Spleen (tissue), 11 donors: ENCODE measurements around the gene EFNA5. TPM values are rescaled to one million over a fixed set of nuclear protein-coding genes. Genes with fewer than 3 reads are reported as not detected.

ENCODE experiments used
- DNase-seq: peaks from one replicate; pipeline ENCODE4 v3.0.0-alpha.2; 2020
- H3K27ac ChIP-seq, 8 donors: fragments of 200-600 bp; sonication (generic) in 7 of 8; 1 replicate in 4 of 8; 2 replicates in 4 of 8; pipeline versions ENCODE4 v1.5.0 to v1.8.0; 2016 to 2021; ENCODE audit warnings: inconsistent platforms in 4 of 8, mild to moderate bottlenecking in 4 of 8, moderate library complexity in 1 of 8
- H3K27me3 ChIP-seq, 7 donors: fragments of 200-600 bp; sonication (generic) in 6 of 7; replicated peaks in 1 of 7; 1 replicate in 4 of 7; 2 replicates in 3 of 7; pipeline versions ENCODE4 v1.5.0 to v1.8.0; 2016 to 2021; ENCODE audit warnings: inconsistent platforms in 3 of 7, mild to moderate bottlenecking in 1 of 7
- H3K36me3 ChIP-seq, 6 donors: fragments of 200-600 bp; sonication (generic) in 5 of 6; 1 replicate in 4 of 6; 2 replicates in 2 of 6; pipeline versions ENCODE4 v1.5.0 to v1.8.0; 2016 to 2021; ENCODE audit warnings: inconsistent platforms in 2 of 6
- H3K4me1 ChIP-seq, 6 donors: fragments of 200-600 bp; sonication (generic) in 5 of 6; 1 replicate in 3 of 6; 2 replicates in 3 of 6; pipeline versions ENCODE4 v1.5.0 to v1.8.0; 2016 to 2021; ENCODE audit warnings: inconsistent platforms in 3 of 6
- H3K4me3 ChIP-seq, 8 donors: fragments of 200-600 bp; sonication (generic) in 7 of 8; 1 replicate in 4 of 8; 2 replicates in 4 of 8; pipeline versions ENCODE4 v1.5.0 to v1.8.0; 2016 to 2021; ENCODE audit warnings: inconsistent platforms in 4 of 8, mild to moderate bottlenecking in 4 of 8, moderate library complexity in 2 of 8
- H3K9me3 ChIP-seq, 8 donors: fragments of 200-600 bp; sonication (generic) in 7 of 8; 1 replicate in 4 of 8; 2 replicates in 4 of 8; pipeline versions ENCODE4 v1.5.0 to v1.8.0; 2016 to 2021; ENCODE audit warnings: inconsistent platforms in 4 of 8
- CTCF ChIP-seq, 11 experiments: fragments of 200-600 bp in 7 of 11; fragments of 450-650 bp in 4 of 11; sonication (generic) in 4 of 11; IDR thresholded peaks in 8 of 11; conservative IDR thresholded peaks in 3 of 11; 1 replicate in 7 of 11; 2 replicates in 4 of 11; pipeline versions ENCODE4 v1.4.0 to v1.8.0; 2016 to 2021; ENCODE audit warnings: antibody characterized with exemption in 11 of 11, inconsistent platforms in 4 of 11, mild to moderate bottlenecking in 1 of 11
- POLR2A ChIP-seq, 3 donors: fragments of 450-650 bp; IDR thresholded peaks; one replicate each; pipeline ENCODE4 v1.5.1; 2017; ENCODE audit warnings: antibody characterized with exemption in 3 of 3, mild to moderate bottlenecking in 1 of 3
- POLR2AphosphoS5 ChIP-seq, 3 donors: sonication (generic); formaldehyde crosslinking; IDR thresholded peaks; one replicate each; pipeline ENCODE4 v1.5.1; 2017; ENCODE audit warnings: antibody characterized with exemption in 3 of 3
- WGBS, 5 donors: extraction: QIAGEN DNeasy Blood & Tissue Kit in 3 of 5; methylation state at CpG; one replicate each; pipeline versions ENCODE4 v1.1.5 to v1.1.7; 2013 to 2018; 5-methylcytosine and 5-hydroxymethylcytosine counted together
- intact Hi-C: fragments of 100-400 bp; cut with DNase I; formaldehyde crosslinking; loops from one replicate; pipeline ENCODE4 v1.15.0; 2023; ENCODE audit warnings: low total_unique reads
- polyA plus RNA-seq, 3 donors: library from polyadenylated mRNA; stranded (reverse); fragments of 200-250 nt; gene quantifications; one replicate each; pipeline ENCODE4 v1.2.1, GENCODE V29; 2013
- total RNA-seq, 7 donors: library from RNA; depleted of rRNA in 3 of 7; stranded (reverse); fragments of >200 nt in 3 of 7; fragmentation: NEBNext Ultra II Directional in 4 of 7; extraction: Animal tissue kit (Norgen Biotek cat#: 25700) in 4 of 7; gene quantifications; one replicate each; pipeline versions ENCODE4 v1.1.0 to v1.2.1, GENCODE V29; 2016 to 2021
- donor health status: healthy with polysubstance abuse.
- donor health status: DM: no; HTN: no; CAD: no; lungs with moderate emphysema.
- donor health status: DM: no; HTN: no; CAD: no.
- donor health status: Bipolar disorder and iron deficiency.
- donor health status: healthy.
- donor health status: DM: no; HTN: no; CAD: no.
- donor health status: DM: yes; HTN: yes; CAD: no.

Gene EFNA5
- total and polyA plus RNA-seq, 10 donors = 0.33 to 29.0 (median 12.2) TPM

- H3K4me1 ChIP-seq = no peaks in the 10 kb centered on the region
- WGBS, 5 donors = 86 to 94% (median 92%) methylated on average over 4 of the region's 4 CpGs
- no peaks in the 10 kb centered on the region for H3K27me3 ChIP-seq
- no peak overlapping the region for H3K4me3 ChIP-seq
- no peak overlapping the region for H3K27ac ChIP-seq
- TF ChIP-seq POLR2AphosphoS5 (IDR thresholded peaks at IDR 0.05) (no peak), CTCF (IDR thresholded peaks at IDR 0.05 in 8 of 11, conservative IDR thresholded peaks at IDR 0.05 in 3 of 11) (no peak), POLR2A (IDR thresholded peaks at IDR 0.05) (no peak)
- DNase-seq = no peak
- H3K36me3 ChIP-seq = no peaks in the 10 kb centered on the region
- H3K9me3 ChIP-seq = peaks cover 3 to 36% (median 31%) of the 10 kb centered on the region in 8 donors
- intact Hi-C loops = no loop called here
Measured at GRCh38 chr5:107342371-107342770, 328.4 kb downstream of the EFNA5 start.

- WGBS, 5 donors = 91 to 97% (median 95%) methylated on average over 6 of the region's 6 CpGs
- no peak for DNase-seq
- Histone ChIP-seq H3K27me3 (no peaks in the 10 kb centered on the region), H3K36me3 (no peaks in the 10 kb centered on the region), H3K9me3 (peaks cover 3 to 29% (median 23%) of the 10 kb centered on the region in 8 donors), H3K4me1 (no peaks in the 10 kb centered on the region), H3K27ac (no peak overlapping the region), H3K4me3 (no peak overlapping the region)
- intact Hi-C loops = no loop called here
- TF ChIP-seq CTCF (IDR thresholded peaks at IDR 0.05 in 8 of 11, conservative IDR thresholded peaks at IDR 0.05 in 3 of 11) (no peak), POLR2AphosphoS5 (IDR thresholded peaks at IDR 0.05) (no peak), POLR2A (IDR thresholded peaks at IDR 0.05) (no peak)
Measured at GRCh38 chr5:107341376-107342084, 329.2 kb downstream of the EFNA5 start.

GRCh38 chr5:107340631-107341030 is 330.1 kb downstream of the EFNA5 start:
- H3K4me3 ChIP-seq = no peak overlapping the region
- H3K4me1 ChIP-seq = no peaks in the 10 kb centered on the region
- peaks cover 1 to 20% (median 14%) of the 10 kb centered on the region in 8 donors for H3K9me3 ChIP-seq
- no peak for TF ChIP-seq POLR2A (IDR thresholded peaks at IDR 0.05)
- TF ChIP-seq POLR2AphosphoS5 (IDR thresholded peaks at IDR 0.05) = no peak
- TF ChIP-seq CTCF (IDR thresholded peaks at IDR 0.05 in 8 of 11, conservative IDR thresholded peaks at IDR 0.05 in 3 of 11) = no peak
- H3K27ac ChIP-seq = no peak overlapping the region
- DNase-seq = no peak
- intact Hi-C loops = no loop called here
- no peaks in the 10 kb centered on the region for H3K27me3 ChIP-seq
- 68 to 77% (median 69%) methylated on average over 3 of the region's 3 CpGs for WGBS, 5 donors
- no peaks in the 10 kb centered on the region for H3K36me3 ChIP-seq

GRCh38 chr5:107338335-107338734 is 332.4 kb downstream of the EFNA5 start:
- Histone ChIP-seq H3K9me3 (no peaks in the 10 kb centered on the region), H3K4me3 (no peak overlapping the region), H3K27ac (no peak overlapping the region), H3K36me3 (no peaks in the 10 kb centered on the region), H3K4me1 (no peaks in the 10 kb centered on the region), H3K27me3 (no peaks in the 10 kb centered on the region)
- DNase-seq = no peak
- intact Hi-C loops = no loop called here
- 90 to 98% (median 93%) methylated on average over 2 of the region's 2 CpGs for WGBS, 5 donors
- no peak for TF ChIP-seq CTCF (IDR thresholded peaks at IDR 0.05 in 8 of 11, conservative IDR thresholded peaks at IDR 0.05 in 3 of 11)
- TF ChIP-seq POLR2AphosphoS5 (IDR thresholded peaks at IDR 0.05) = no peak
